ENCODE data around the gene UBD. TPM values are rescaled to one million over a fixed set of nuclear protein-coding genes. Genes with fewer than 3 reads are reported as not detected.

UBD gene
- not detected for total RNA-seq
- polyA plus RNA-seq (2013, experiment 1 of 2): 0.21 TPM
- not detected for polyA plus RNA-seq (2013, experiment 2 of 2)
- long read RNA-seq, experiment 1: 0 reads
- long read RNA-seq, experiment 2: 0 reads
- long read RNA-seq, experiment 3: 0 reads
- long read RNA-seq, experiment 4: 0 reads

DNA sequence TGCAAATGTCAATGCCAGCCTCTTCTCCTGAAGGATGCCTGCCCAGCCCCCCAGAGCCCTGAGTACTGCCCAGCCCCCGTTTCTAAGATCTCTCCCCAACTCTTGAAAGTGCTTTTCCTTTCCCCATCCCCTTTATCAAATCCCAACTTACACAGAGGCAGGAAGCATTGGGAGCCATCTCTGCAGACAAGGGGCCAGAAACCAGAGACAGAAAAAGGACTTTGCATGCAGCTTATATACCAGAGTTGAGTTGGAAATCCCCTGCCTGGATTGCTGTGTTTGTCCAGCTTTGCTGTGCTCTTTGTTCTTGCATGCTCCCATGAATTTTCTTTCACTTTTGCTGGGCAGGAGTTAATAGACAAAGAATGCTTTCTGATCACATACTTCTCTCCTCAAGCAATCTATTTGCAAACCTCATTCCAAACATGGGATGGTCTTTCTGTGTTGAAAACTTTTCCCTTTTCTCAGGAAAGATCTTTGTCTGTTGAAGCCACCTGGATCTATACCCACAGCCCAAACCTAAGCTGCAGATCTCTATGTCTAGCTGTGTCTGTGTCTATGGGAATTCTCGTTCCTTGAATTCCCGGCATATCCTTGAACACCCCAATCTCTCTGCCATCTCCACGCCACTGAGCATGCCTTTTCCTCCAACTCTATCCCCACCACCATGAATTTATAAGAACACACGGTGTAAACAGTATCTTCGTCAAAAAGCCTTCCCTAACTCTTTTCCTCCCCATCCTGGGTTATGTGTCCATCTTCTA, at the start of gene UBD:
Gene UBD, minus strand, starts transcription at position 209 of the 764 bp plus-strand sequence. Its CDS starts 31 bp downstream, at position 178.
- 84 to 91% methylated on average over 3 to 6 of the region's 6 CpGs for WGBS, 2 experiments (ENCODE audit: insufficient coverage in 1 of 2, insufficient read length in 1 of 2)
- no peak within 1 kb of the TSS for H3K27ac Mint-ChIP-seq
- no peak for DNase-seq

DNA sequence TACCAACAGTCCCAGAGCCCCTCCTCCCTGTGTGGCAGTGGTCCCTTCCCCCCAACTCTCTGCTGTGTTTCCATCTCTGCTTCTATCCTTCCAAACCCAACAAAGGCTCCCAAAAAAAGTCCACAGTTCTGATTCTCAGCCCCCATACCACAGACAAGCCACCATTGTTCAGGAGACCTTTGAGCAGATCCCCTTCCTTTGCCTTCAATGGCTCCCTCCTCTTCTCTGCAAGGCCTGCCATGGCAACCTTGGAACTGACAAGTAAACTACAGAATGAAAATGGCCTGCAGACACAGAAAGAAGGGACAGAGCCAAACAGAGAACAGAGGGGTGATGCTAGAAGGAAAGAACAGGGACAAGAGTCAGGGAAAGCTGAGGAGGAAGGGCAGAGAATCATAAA, 48.6 kb upstream of the UBD start:
- H3K27ac Mint-ChIP-seq: no peak overlapping the region
- Histone ChIP-seq H3K27ac (ENCODE audit: low read depth, low read length) (no peak overlapping the region), H3K9ac (ENCODE audit: extremely low read depth, low read length, poor library complexity, severe bottlenecking) (no peak overlapping the region), H3K9me3 (ENCODE audit: control insufficient read depth, low read length) (no peaks in the 10 kb centered on the region), H3K27me3 (ENCODE audit: control insufficient read depth, insufficient read depth, low read length, poor library complexity, severe bottlenecking) (no peaks in the 10 kb centered on the region), H3K4me1 (ENCODE audit: control insufficient read depth, insufficient read depth, low read length) (no peaks in the 10 kb centered on the region), H3K36me3 (ENCODE audit: control insufficient read depth, insufficient read depth, low read length) (peaks cover 68% of the 10 kb centered on the region), H3K4me3 (ENCODE audit: low read length) (no peak overlapping the region)
- no peaks in the 10 kb centered on the region for H3K9me3 Mint-ChIP-seq
- H3K27me3 Mint-ChIP-seq (ENCODE audit: insufficient read depth): no peaks in the 10 kb centered on the region
- no peak for DNase-seq
- TF ChIP-seq, protein P1, sequence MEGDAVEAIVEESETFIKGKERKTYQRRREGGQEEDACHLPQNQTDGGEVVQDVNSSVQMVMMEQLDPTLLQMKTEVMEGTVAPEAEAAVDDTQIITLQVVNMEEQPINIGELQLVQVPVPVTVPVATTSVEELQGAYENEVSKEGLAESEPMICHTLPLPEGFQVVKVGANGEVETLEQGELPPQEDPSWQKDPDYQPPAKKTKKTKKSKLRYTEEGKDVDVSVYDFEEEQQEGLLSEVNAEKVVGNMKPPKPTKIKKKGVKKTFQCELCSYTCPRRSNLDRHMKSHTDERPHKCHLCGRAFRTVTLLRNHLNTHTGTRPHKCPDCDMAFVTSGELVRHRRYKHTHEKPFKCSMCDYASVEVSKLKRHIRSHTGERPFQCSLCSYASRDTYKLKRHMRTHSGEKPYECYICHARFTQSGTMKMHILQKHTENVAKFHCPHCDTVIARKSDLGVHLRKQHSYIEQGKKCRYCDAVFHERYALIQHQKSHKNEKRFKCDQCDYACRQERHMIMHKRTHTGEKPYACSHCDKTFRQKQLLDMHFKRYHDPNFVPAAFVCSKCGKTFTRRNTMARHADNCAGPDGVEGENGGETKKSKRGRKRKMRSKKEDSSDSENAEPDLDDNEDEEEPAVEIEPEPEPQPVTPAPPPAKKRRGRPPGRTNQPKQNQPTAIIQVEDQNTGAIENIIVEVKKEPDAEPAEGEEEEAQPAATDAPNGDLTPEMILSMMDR (conservative IDR thresholded peaks at IDR 0.05): no peak
- H3K4me1 Mint-ChIP-seq: no peaks in the 10 kb centered on the region
- peaks cover 85% of the 10 kb centered on the region for H3K36me3 Mint-ChIP-seq (ENCODE audit: low read depth)
- no peak overlapping the region for H3K4me3 Mint-ChIP-seq

More for the DNA sequence above, at the start of gene UBD:
- H3K9me3 ChIP-seq (ENCODE audit: control insufficient read depth, low read length): no peaks in the 10 kb centered on the region
- H3K4me1 ChIP-seq (ENCODE audit: control insufficient read depth, insufficient read depth, low read length): no peaks in the 10 kb centered on the region
- H3K9ac ChIP-seq (ENCODE audit: extremely low read depth, low read length, poor library complexity, severe bottlenecking): no peak within 1 kb of the TSS
- no peak within 1 kb of the TSS for H3K4me3 ChIP-seq (ENCODE audit: low read length)
- peaks cover 24% of the 10 kb centered on the region for H3K27me3 ChIP-seq (ENCODE audit: control insufficient read depth, insufficient read depth, low read length, poor library complexity, severe bottlenecking)
- H3K27me3 Mint-ChIP-seq (ENCODE audit: insufficient read depth): peaks cover 40% of the 10 kb centered on the region
- no peak within 1 kb of the TSS for H3K4me3 Mint-ChIP-seq
- H3K36me3 ChIP-seq (ENCODE audit: control insufficient read depth, insufficient read depth, low read length): no peaks in the 10 kb centered on the region
- TF ChIP-seq, protein P1 (conservative IDR thresholded peaks at IDR 0.05): no peak
- H3K9me3 Mint-ChIP-seq: no peaks in the 10 kb centered on the region
- no peaks in the 10 kb centered on the region for H3K36me3 Mint-ChIP-seq (ENCODE audit: low read depth)
- no peak within 1 kb of the TSS for H3K27ac ChIP-seq (ENCODE audit: low read depth, low read length)
- no peaks in the 10 kb centered on the region for H3K4me1 Mint-ChIP-seq

DNA sequence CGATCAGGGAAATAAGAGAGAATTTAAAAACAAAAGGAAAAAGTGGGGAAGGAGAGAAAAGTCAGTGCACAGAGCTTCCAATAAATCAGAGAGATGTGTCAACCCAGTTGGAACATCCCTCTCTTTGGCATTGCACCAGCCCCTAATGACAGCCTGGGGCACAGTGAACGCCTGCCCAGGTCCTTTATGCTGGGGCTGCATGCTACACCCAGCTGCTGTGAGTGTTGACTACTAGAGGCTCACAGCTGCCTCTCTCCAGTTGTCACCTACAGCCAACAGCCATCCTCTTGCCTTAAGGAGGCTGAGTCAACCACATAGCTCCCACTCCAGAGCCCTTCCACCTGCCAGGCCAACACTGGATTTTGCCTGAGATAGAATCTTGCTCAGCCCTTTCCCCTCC, 44.4 kb upstream of the UBD start:
- no peak overlapping the region for H3K27ac Mint-ChIP-seq
- H3K36me3 ChIP-seq (ENCODE audit: control insufficient read depth, insufficient read depth, low read length): peaks cover 64% of the 10 kb centered on the region
- no peaks in the 10 kb centered on the region for H3K4me1 ChIP-seq (ENCODE audit: control insufficient read depth, insufficient read depth, low read length)
- peaks cover 78% of the 10 kb centered on the region for H3K36me3 Mint-ChIP-seq (ENCODE audit: low read depth)
- no peaks in the 10 kb centered on the region for H3K27me3 ChIP-seq (ENCODE audit: control insufficient read depth, insufficient read depth, low read length, poor library complexity, severe bottlenecking)
- no peak overlapping the region for H3K4me3 Mint-ChIP-seq
- no peaks in the 10 kb centered on the region for H3K9me3 Mint-ChIP-seq
- no peak overlapping the region for H3K4me3 ChIP-seq (ENCODE audit: low read length)
- DNase-seq: no peak
- H3K4me1 Mint-ChIP-seq: no peaks in the 10 kb centered on the region
- H3K27me3 Mint-ChIP-seq (ENCODE audit: insufficient read depth): no peaks in the 10 kb centered on the region
- H3K27ac ChIP-seq (ENCODE audit: low read depth, low read length): peak overlapping the region; percentile 45
- H3K9ac ChIP-seq (ENCODE audit: extremely low read depth, low read length, poor library complexity, severe bottlenecking): no peak overlapping the region
- TF ChIP-seq, protein P1 (conservative IDR thresholded peaks at IDR 0.05): no peak
- no peaks in the 10 kb centered on the region for H3K9me3 ChIP-seq (ENCODE audit: control insufficient read depth, low read length)
- 88 to 94% methylated on average over 2 of the region's 2 CpGs for WGBS, 2 experiments (ENCODE audit: insufficient coverage in 1 of 2, insufficient read length in 1 of 2)
